Erythroblast (primary cell): ENCODE measurements around the gene IL4R.

ENCODE experiments used
- GATA1 ChIP-seq: IDR thresholded peaks from 2 replicates; pipeline ENCODE4 v1.6.1; 2011; ENCODE audit warnings: low read depth, mild to moderate bottlenecking, control low read depth, low read length, moderate library complexity
- POLR2A ChIP-seq: IDR thresholded peaks from 2 replicates; pipeline ENCODE4 v1.6.1; 2011; ENCODE audit warnings: mild to moderate bottlenecking, low read length

DNA sequence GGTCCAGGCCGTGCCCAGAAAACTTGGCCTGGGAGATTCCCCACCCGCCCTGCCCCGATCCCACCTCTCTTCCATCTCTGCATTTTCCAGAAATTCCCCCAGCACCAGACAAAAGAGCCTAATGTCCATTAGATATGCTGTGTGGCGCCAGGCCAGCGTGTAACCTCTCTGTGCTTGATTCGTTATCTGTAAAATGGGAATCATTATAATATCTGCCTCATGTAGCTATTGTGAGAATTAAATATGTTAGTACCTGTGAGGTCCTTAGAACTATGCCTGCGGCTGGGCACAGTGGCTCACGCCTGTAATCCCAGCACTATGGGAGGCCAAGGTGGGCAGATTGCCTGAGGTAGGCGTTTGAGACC, 54.6 kb downstream of the IL4R start:
- TF ChIP-seq POLR2A: no peak
- TF ChIP-seq GATA1: no peak
